ENCODE results near the gene NPBWR2.

- TF ChIP-seq, protein P1, sequence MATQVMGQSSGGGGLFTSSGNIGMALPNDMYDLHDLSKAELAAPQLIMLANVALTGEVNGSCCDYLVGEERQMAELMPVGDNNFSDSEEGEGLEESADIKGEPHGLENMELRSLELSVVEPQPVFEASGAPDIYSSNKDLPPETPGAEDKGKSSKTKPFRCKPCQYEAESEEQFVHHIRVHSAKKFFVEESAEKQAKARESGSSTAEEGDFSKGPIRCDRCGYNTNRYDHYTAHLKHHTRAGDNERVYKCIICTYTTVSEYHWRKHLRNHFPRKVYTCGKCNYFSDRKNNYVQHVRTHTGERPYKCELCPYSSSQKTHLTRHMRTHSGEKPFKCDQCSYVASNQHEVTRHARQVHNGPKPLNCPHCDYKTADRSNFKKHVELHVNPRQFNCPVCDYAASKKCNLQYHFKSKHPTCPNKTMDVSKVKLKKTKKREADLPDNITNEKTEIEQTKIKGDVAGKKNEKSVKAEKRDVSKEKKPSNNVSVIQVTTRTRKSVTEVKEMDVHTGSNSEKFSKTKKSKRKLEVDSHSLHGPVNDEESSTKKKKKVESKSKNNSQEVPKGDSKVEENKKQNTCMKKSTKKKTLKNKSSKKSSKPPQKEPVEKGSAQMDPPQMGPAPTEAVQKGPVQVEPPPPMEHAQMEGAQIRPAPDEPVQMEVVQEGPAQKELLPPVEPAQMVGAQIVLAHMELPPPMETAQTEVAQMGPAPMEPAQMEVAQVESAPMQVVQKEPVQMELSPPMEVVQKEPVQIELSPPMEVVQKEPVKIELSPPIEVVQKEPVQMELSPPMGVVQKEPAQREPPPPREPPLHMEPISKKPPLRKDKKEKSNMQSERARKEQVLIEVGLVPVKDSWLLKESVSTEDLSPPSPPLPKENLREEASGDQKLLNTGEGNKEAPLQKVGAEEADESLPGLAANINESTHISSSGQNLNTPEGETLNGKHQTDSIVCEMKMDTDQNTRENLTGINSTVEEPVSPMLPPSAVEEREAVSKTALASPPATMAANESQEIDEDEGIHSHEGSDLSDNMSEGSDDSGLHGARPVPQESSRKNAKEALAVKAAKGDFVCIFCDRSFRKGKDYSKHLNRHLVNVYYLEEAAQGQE (IDR thresholded peaks at IDR 0.05; ENCODE audit: insufficient read depth in 1 of 2, low read depth in 2 of 2, low read length in 2 of 2) = no peak
- no peak for TF ChIP-seq POLR2AphosphoS5 (IDR thresholded peaks at IDR 0.05; ENCODE audit: low read depth, low read length)
Observed at GRCh38 chr20:64131406-64131805, 24.0 kb upstream of the NPBWR2 start.
